CD4-positive, CD25-positive, alpha-beta regulatory T cell (primary cell): ENCODE measurements around the gene PPP3R2. TPM values are rescaled to one million over a fixed set of nuclear protein-coding genes. Genes with fewer than 3 reads are reported as not detected.
A peak's percentile ranks its signal among the peaks of the same experiment; 100 is the strongest.
"Not testable (repeated sequence)": the region's sequence is repeated elsewhere in the genome, so short reads cannot be mapped to it uniquely, and the experiment has no call there.

Source experiments
- ATAC-seq, 2 donors: fragments of 150-1000 bp; cut with Tn5 transposase; one replicate each; pipeline ENCODE4 v1.10.0; 2021; ENCODE audit warnings: low read depth in 2 of 2, moderate number of reproducible peaks in 2 of 2, moderate library complexity in 1 of 2
- DNase-seq, 3 donors: peaks; one replicate each; pipeline versions ENCODE4 v3.0.0 to v3.0.0-alpha.2; 2012 to 2022; ENCODE audit warnings: mixed read lengths in 1 of 3
- H3K27ac ChIP-seq: one replicate; pipeline ENCODE4 v1.7.0; 2013; ENCODE audit warnings: mild to moderate bottlenecking, low read length; ENCODE audit not compliant: insufficient read depth, poor library complexity, severe bottlenecking
- H3K27me3 ChIP-seq: one replicate; pipeline ENCODE4 v1.7.0; 2013; ENCODE audit warnings: low read length; ENCODE audit not compliant: control insufficient read depth, insufficient read depth
- H3K36me3 ChIP-seq: one replicate; pipeline ENCODE4 v1.7.0; 2013; ENCODE audit warnings: mild to moderate bottlenecking, low read length, moderate library complexity; ENCODE audit not compliant: control insufficient read depth, insufficient read depth
- H3K4me1 ChIP-seq: 2 replicates; pipeline ENCODE4 v1.7.0; 2013; ENCODE audit warnings: mild to moderate bottlenecking, low read length; ENCODE audit not compliant: insufficient read depth, control insufficient read depth, poor library complexity, severe bottlenecking
- H3K4me3 ChIP-seq: one replicate; pipeline ENCODE4 v1.7.0; 2013; ENCODE audit warnings: low read depth, mild to moderate bottlenecking, low read length, moderate library complexity
- H3K9me3 ChIP-seq, 2 experiments: 1 replicate in 1 of 2; 2 replicates in 1 of 2; pipeline ENCODE4 v1.7.0; 2013; ENCODE audit warnings: low read length in 2 of 2, mild to moderate bottlenecking in 1 of 2, moderate library complexity in 1 of 2; ENCODE audit not compliant: control insufficient read depth in 2 of 2
- H3K27ac Mint-ChIP-seq, 3 donors: one replicate each; pipeline ENCODE4 v1.8.0; 2020 to 2022; ENCODE audit warnings: mild to moderate bottlenecking in 3 of 3, mixed read lengths in 3 of 3, moderate library complexity in 2 of 3
- H3K27me3 Mint-ChIP-seq: one replicate; pipeline ENCODE4 v1.8.0; 2022; ENCODE audit warnings: mild to moderate bottlenecking, mixed read lengths
- H3K36me3 Mint-ChIP-seq: one replicate; pipeline ENCODE4 v1.8.0; 2020; ENCODE audit warnings: mixed read lengths
- H3K4me1 Mint-ChIP-seq, 4 donors: one replicate each; pipeline ENCODE4 v1.8.0; 2020 to 2022; ENCODE audit warnings: mixed read lengths in 4 of 4, mild to moderate bottlenecking in 1 of 4
- H3K4me3 Mint-ChIP-seq, 4 donors: one replicate each; pipeline ENCODE4 v1.8.0; 2020 to 2022; ENCODE audit warnings: mild to moderate bottlenecking in 4 of 4, mixed read lengths in 4 of 4, moderate library complexity in 3 of 4
- H3K9me3 Mint-ChIP-seq, 7 donors: one replicate each; pipeline ENCODE4 v1.8.0; 2020 to 2022; ENCODE audit warnings: mixed read lengths in 7 of 7, mild to moderate bottlenecking in 3 of 7, moderate library complexity in 2 of 7
- polyA plus RNA-seq, 4 donors: library from polyadenylated mRNA; unstranded; fragments of 300-500 nt; fragmentation: Illumina TruSeq; gene quantifications; one replicate each; pipeline ENCODE4 v1.2.3, GENCODE V29; 2021
- total RNA-seq: library from RNA; stranded (reverse); gene quantifications from one replicate; pipeline ENCODE4 v1.2.3, GENCODE V29; 2022

Gene PPP3R2
- total and polyA plus RNA-seq, 5 donors from 2014 or later: 0.17 to 0.22 TPM; not detected in 3

- peaks cover 10% of the 10 kb centered on the region for H3K27me3 Mint-ChIP-seq
- no peaks in the 10 kb centered on the region for H3K27me3 ChIP-seq
- H3K4me3 ChIP-seq: no peak overlapping the region
- H3K9me3 ChIP-seq: no peaks in the 10 kb centered on the region
- H3K36me3 Mint-ChIP-seq: no peaks in the 10 kb centered on the region
- no peaks in the 10 kb centered on the region for H3K36me3 ChIP-seq
- H3K4me1 ChIP-seq: peaks cover 3% of the 10 kb centered on the region
- H3K27ac Mint-ChIP-seq: no peak overlapping the region
- H3K4me1 Mint-ChIP-seq: peaks cover 0 to 7% (median 2%) of the 10 kb centered on the region in 4 donors
- H3K9me3 Mint-ChIP-seq: no peaks in the 10 kb centered on the region
- no peak overlapping the region for H3K27ac ChIP-seq
- no peak overlapping the region for H3K4me3 Mint-ChIP-seq
- no peak for DNase-seq
- no peak for ATAC-seq
Observed at GRCh38 chr9:101604296-101604695, 9.5 kb upstream of the PPP3R2 start.

- Histone ChIP-seq H3K27ac (no peak overlapping the region), H3K36me3 (no peaks in the 10 kb centered on the region), H3K9me3 (no peaks in the 10 kb centered on the region), H3K4me1 (peaks cover 3% of the 10 kb centered on the region), H3K4me3 (peak overlapping the region; percentile 45), H3K27me3 (no peaks in the 10 kb centered on the region)
- Mint-ChIP-seq H3K4me3 (peak overlapping the region in 2 of 4 donors; percentile 54 to 79), H3K36me3 (no peaks in the 10 kb centered on the region), H3K27ac (peak overlapping the region in 2 of 3 donors; percentile 24 to 32), H3K4me1 (peaks cover 0 to 7% (median 2%) of the 10 kb centered on the region in 4 donors), H3K9me3 (no peaks in the 10 kb centered on the region), H3K27me3 (peaks cover 4% of the 10 kb centered on the region)
- ATAC-seq: no peak
- DNase-seq: peak in 2 of 3 donors; percentile 32 to 36
Observed at GRCh38 chr9:101601904-101602765, 7.4 kb upstream of the PPP3R2 start.

DNA sequence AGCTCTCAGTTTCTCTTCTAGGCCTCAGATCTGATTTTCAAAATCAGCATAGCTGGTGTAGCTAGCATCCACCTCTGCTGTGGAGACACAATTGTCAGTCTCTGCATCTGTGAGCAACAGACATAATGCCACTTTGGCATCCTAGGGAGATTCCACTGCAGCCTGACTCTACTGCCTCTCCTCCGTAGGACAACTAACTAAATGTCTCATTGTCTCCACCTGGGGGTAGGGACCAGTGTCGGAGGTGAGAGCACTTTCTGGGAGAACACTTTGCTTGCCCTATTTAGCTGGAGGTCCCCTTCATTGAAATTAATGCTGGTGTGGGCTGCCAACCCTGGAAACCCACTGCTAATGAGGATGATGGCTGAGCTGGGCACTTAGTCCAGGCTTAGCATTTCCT, 1.4 kb downstream of the PPP3R2 start:
- Histone ChIP-seq H3K27ac (no peak overlapping the region), H3K4me1 (no peaks in the 10 kb centered on the region), H3K27me3 (no peaks in the 10 kb centered on the region), H3K36me3 (no peaks in the 10 kb centered on the region), H3K9me3 (no peaks in the 10 kb centered on the region), H3K4me3 (no peak overlapping the region)
- H3K27ac Mint-ChIP-seq: peak overlapping the region in 1 of 3 donors; percentile 34
- no peak overlapping the region for H3K4me3 Mint-ChIP-seq
- H3K4me1 Mint-ChIP-seq: peaks cover 0 to 13% (median under 1%) of the 10 kb centered on the region in 4 donors
- no peaks in the 10 kb centered on the region for H3K27me3 Mint-ChIP-seq
- ATAC-seq (no peak), DNase-seq (no peak)
- peaks cover 0 to 1% (median 0%) of the 10 kb centered on the region in 7 donors for H3K9me3 Mint-ChIP-seq
- H3K36me3 Mint-ChIP-seq: no peaks in the 10 kb centered on the region

DNA sequence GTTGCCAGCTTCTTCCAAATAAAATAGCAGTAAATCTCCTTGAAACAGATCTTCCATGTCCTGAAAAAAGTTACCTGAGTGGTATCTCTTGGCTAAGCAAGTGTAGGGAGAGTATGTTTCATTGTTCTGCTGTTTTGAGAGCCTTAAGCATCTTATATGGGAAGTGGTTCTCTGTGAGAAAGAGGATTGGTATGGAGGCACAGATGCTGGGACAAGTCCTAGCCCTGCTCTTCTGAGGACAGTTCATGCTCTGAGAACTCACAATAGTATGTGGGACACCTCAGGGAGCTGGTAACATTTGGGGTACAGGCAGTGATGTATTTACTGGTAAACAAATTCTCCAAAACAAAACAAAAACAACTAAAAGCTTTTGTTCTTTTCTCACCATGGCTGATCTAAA, 2.0 kb downstream of the PPP3R2 start:
- Mint-ChIP-seq H3K9me3 (peaks cover 0 to 1% (median 0%) of the 10 kb centered on the region in 7 donors), H3K4me3 (no peak overlapping the region), H3K27ac (peak overlapping the region in 2 of 3 donors; percentile 25 to 34), H3K4me1 (peaks cover 0 to 13% (median under 1%) of the 10 kb centered on the region in 4 donors), H3K36me3 (no peaks in the 10 kb centered on the region), H3K27me3 (no peaks in the 10 kb centered on the region)
- no peaks in the 10 kb centered on the region for H3K9me3 ChIP-seq
- no peaks in the 10 kb centered on the region for H3K27me3 ChIP-seq
- no peaks in the 10 kb centered on the region for H3K4me1 ChIP-seq
- H3K4me3 ChIP-seq: no peak overlapping the region
- no peaks in the 10 kb centered on the region for H3K36me3 ChIP-seq
- no peak overlapping the region for H3K27ac ChIP-seq
- no peak for DNase-seq
- no peak for ATAC-seq

DNA sequence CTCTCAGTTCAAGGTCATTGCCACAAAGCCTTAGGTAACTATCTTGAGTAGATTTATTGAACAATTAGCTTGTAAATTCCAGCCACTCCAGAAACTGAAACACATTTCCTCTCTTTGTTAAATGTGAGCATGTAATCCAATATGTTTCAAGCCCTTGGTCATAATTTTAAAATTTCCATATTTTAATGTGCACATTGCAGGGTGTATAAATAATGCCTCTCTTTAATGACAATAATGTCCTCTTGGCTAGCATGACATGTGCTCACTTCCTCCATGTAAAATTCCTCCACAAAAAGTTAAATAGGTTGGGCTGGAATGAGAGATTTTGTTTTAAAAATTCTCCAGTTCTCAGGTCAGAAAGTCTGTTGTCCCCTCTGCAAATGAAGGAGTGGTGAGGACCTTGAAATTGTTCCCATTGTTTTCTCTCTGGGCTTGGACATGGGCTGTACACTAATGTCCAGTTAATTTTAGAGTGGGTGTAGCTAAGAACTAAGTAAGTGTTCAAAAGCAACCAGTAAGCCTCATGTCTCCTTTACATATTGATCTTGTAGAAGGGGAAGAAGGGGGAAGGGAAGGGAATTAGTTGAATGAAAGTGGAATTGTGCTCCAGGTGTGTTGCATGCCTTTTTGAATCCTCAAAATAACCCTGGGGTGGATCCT, 2.9 kb downstream of the PPP3R2 start:
- Histone ChIP-seq H3K27ac (no peak overlapping the region), H3K36me3 (no peaks in the 10 kb centered on the region), H3K4me3 (no peak overlapping the region), H3K4me1 (no peaks in the 10 kb centered on the region), H3K9me3 (no peaks in the 10 kb centered on the region), H3K27me3 (no peaks in the 10 kb centered on the region)
- H3K9me3 Mint-ChIP-seq: peaks cover 0 to 1% (median 0%) of the 10 kb centered on the region in 7 donors
- no peak for DNase-seq
- H3K4me3 Mint-ChIP-seq: no peak overlapping the region
- no peaks in the 10 kb centered on the region for H3K36me3 Mint-ChIP-seq
- H3K27me3 Mint-ChIP-seq: no peaks in the 10 kb centered on the region
- H3K4me1 Mint-ChIP-seq: peaks cover 0 to 13% (median under 1%) of the 10 kb centered on the region in 4 donors
- H3K27ac Mint-ChIP-seq: peak overlapping the region in 1 of 3 donors; percentile 34
- no peak for ATAC-seq

- no peak overlapping the region for H3K4me3 ChIP-seq
- Mint-ChIP-seq H3K9me3 (peaks cover 0 to 1% (median 0%) of the 10 kb centered on the region in 7 donors), H3K4me3 (no peak overlapping the region), H3K27ac (no peak overlapping the region), H3K27me3 (no peaks in the 10 kb centered on the region), H3K36me3 (no peaks in the 10 kb centered on the region), H3K4me1 (peaks cover 0 to 18% (median under 1%) of the 10 kb centered on the region in 4 donors)
- H3K27ac ChIP-seq: no peak overlapping the region
- no peaks in the 10 kb centered on the region for H3K27me3 ChIP-seq
- no peaks in the 10 kb centered on the region for H3K9me3 ChIP-seq
- ATAC-seq (no peak), DNase-seq (no peak)
- H3K36me3 ChIP-seq: no peaks in the 10 kb centered on the region
- no peaks in the 10 kb centered on the region for H3K4me1 ChIP-seq
Observed at GRCh38 chr9:101590901-101591300, 3.9 kb downstream of the PPP3R2 start.

- H3K4me3 Mint-ChIP-seq, H3K9me3 Mint-ChIP-seq, H3K36me3 Mint-ChIP-seq, H3K36me3 ChIP-seq, H3K9me3 ChIP-seq, H3K27me3 Mint-ChIP-seq, H3K27me3 ChIP-seq, DNase-seq, H3K27ac ChIP-seq, H3K4me3 ChIP-seq, ATAC-seq, H3K27ac Mint-ChIP-seq, H3K4me1 ChIP-seq: not testable (repeated sequence)
- H3K4me1 Mint-ChIP-seq: peaks cover 0 to 22% (median under 1%) of the 10 kb centered on the region in 4 donors
Observed at GRCh38 chr9:101590074-101590473, 4.7 kb downstream of the PPP3R2 start.
